ENCODE data around the gene DAB2IP.

GRCh38 chr9:121660876-121661275 lies 9.4 kb downstream of the DAB2IP start:
- TF ChIP-seq, protein P1, sequence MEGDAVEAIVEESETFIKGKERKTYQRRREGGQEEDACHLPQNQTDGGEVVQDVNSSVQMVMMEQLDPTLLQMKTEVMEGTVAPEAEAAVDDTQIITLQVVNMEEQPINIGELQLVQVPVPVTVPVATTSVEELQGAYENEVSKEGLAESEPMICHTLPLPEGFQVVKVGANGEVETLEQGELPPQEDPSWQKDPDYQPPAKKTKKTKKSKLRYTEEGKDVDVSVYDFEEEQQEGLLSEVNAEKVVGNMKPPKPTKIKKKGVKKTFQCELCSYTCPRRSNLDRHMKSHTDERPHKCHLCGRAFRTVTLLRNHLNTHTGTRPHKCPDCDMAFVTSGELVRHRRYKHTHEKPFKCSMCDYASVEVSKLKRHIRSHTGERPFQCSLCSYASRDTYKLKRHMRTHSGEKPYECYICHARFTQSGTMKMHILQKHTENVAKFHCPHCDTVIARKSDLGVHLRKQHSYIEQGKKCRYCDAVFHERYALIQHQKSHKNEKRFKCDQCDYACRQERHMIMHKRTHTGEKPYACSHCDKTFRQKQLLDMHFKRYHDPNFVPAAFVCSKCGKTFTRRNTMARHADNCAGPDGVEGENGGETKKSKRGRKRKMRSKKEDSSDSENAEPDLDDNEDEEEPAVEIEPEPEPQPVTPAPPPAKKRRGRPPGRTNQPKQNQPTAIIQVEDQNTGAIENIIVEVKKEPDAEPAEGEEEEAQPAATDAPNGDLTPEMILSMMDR (IDR thresholded peaks at IDR 0.05): no peak
- no peak for TF ChIP-seq EP300 (IDR thresholded peaks at IDR 0.05)
- TF ChIP-seq POLR2A (IDR thresholded peaks at IDR 0.05): no peak
- TF ChIP-seq POLR2AphosphoS5 (IDR thresholded peaks at IDR 0.05): no peak

Data from upper lobe of left lung (tissue), 4 donors.